Endothelial cell (in vitro differentiated cells): ENCODE measurements around the gene TRIM32. TPM values are rescaled to one million over a fixed set of nuclear protein-coding genes. Genes with fewer than 3 reads are reported as not detected.

Experiments
- DNase-seq: peaks from one replicate; pipeline ENCODE4 v3.0.0; 2021; ENCODE audit warnings: low spot score
- H3K27ac Mint-ChIP-seq: one replicate; pipeline ENCODE4 v1.8.0; 2021; ENCODE audit warnings: mixed read lengths, inconsistent platforms; ENCODE audit not compliant: unreplicated experiment
- H3K27me3 Mint-ChIP-seq: one replicate; pipeline ENCODE4 v1.8.0; 2021; ENCODE audit warnings: mild to moderate bottlenecking, moderate library complexity, mixed read lengths, inconsistent platforms; ENCODE audit not compliant: unreplicated experiment
- H3K36me3 Mint-ChIP-seq: one replicate; pipeline ENCODE4 v1.8.0; 2021; ENCODE audit warnings: mild to moderate bottlenecking, low read depth, mixed read lengths, inconsistent platforms; ENCODE audit not compliant: unreplicated experiment
- H3K4me1 Mint-ChIP-seq: one replicate; pipeline ENCODE4 v1.8.0; 2021; ENCODE audit warnings: mild to moderate bottlenecking, mixed read lengths, inconsistent platforms; ENCODE audit not compliant: unreplicated experiment
- H3K4me3 Mint-ChIP-seq: one replicate; pipeline ENCODE4 v1.8.0; 2021; ENCODE audit warnings: mild to moderate bottlenecking, mixed read lengths, inconsistent platforms; ENCODE audit not compliant: unreplicated experiment
- H3K9me3 Mint-ChIP-seq: one replicate; pipeline ENCODE4 v1.8.0; 2021; ENCODE audit warnings: mixed read lengths, inconsistent platforms; ENCODE audit not compliant: unreplicated experiment
- total RNA-seq: library from RNA; stranded (reverse); fragmentation: NEBNext Ultra II Directional; extraction: Animal tissue kit (Norgen Biotek cat#: 25700); gene quantifications from one replicate; pipeline ENCODE4 v1.2.1, GENCODE V29; 2021; ENCODE audit not compliant: unreplicated experiment
- TF ChIP-seq, protein P1 (sequence below): fragments of 200-600 bp; sonication (generic); IDR thresholded peaks from one replicate; pipeline ENCODE4 v1.5.0; 2021; ENCODE audit warnings: antibody characterized with exemption; ENCODE audit not compliant: unreplicated experiment

Gene TRIM32
- total RNA-seq, 1 donor from 2014 or later, result 24.7 TPM

DNA sequence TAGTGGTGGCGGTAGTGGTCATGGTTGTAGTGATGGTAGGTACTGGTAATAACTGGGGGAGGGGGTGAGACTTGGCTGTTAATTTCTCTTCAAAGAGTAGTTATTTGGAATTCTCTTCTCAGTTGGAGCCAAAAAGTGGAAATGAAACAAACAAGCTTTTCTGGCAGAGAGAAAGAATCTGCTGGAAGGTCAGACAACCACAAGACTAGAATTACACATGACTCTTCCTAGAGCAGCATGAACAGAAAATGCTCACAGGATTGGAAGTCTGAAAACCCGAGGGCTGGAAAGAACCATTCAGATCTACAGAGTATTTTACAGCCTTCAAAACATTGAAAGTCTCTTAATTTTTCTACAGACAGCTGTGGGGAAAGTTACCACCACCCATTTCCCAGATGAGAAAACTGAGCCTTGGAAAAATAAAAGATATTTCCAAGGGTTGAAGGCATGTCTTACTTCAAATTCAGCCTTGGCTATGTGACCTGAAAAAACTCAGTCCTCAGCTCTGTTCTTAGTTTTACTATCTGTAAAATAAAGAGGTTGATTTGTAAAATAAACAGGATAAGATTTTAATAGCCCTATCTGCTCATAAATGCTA, 42.9 kb upstream of the TRIM32 start:
- Mint-ChIP-seq H3K4me1 (no peaks in the 10 kb centered on the region), H3K36me3 (no peaks in the 10 kb centered on the region), H3K4me3 (no peak overlapping the region), H3K27me3 (peaks cover 3% of the 10 kb centered on the region), H3K27ac (no peak overlapping the region), H3K9me3 (no peaks in the 10 kb centered on the region)
- TF ChIP-seq, protein P1, sequence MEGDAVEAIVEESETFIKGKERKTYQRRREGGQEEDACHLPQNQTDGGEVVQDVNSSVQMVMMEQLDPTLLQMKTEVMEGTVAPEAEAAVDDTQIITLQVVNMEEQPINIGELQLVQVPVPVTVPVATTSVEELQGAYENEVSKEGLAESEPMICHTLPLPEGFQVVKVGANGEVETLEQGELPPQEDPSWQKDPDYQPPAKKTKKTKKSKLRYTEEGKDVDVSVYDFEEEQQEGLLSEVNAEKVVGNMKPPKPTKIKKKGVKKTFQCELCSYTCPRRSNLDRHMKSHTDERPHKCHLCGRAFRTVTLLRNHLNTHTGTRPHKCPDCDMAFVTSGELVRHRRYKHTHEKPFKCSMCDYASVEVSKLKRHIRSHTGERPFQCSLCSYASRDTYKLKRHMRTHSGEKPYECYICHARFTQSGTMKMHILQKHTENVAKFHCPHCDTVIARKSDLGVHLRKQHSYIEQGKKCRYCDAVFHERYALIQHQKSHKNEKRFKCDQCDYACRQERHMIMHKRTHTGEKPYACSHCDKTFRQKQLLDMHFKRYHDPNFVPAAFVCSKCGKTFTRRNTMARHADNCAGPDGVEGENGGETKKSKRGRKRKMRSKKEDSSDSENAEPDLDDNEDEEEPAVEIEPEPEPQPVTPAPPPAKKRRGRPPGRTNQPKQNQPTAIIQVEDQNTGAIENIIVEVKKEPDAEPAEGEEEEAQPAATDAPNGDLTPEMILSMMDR, result no peak
- DNase-seq, result no peak

DNA sequence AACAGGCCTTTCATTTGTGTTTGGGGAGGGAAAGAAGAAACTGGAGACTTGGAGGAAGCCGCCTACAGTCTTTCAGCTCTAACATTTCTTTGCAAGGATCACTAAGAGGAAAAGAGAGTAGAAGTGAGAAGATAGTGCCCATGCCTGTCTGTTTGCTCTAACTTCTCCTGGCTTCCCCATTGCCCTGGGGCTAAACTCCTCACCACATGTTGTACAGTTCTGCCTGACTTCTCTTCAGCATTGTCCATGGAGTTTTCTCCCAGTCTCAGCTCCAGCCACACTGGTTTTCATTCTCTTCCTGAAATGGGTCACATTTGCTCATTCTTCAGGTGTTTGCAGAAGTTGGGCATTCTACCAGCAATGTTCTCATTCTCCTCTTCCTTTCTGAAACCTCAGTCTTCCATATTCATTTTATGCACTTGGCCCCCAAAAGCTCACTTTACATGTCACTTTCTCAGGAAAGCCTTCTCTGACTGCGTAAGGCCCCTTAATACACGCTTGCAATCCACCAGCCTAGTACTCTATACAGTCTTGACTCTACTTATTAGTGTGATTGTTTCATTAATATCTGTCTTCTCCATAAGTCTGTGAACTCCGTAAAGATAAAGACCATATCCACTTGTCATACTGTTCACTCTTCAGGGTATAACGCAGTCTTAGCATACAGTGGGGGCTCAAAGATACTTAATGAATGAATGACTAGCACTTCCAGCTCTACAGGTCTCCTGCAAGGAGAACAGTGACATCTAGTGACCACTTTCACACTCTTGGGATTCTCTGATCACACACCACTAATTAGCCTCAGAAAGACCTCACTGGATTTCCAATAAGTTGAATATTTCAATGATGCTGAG, 40.2 kb upstream of the TRIM32 start:
- Mint-ChIP-seq H3K27me3 (peaks cover 3% of the 10 kb centered on the region), H3K27ac (no peak overlapping the region), H3K4me1 (no peaks in the 10 kb centered on the region), H3K36me3 (no peaks in the 10 kb centered on the region), H3K9me3 (no peaks in the 10 kb centered on the region), H3K4me3 (no peak overlapping the region)
- DNase-seq, result peak; percentile 12
- TF ChIP-seq, protein P1, result no peak

DNA sequence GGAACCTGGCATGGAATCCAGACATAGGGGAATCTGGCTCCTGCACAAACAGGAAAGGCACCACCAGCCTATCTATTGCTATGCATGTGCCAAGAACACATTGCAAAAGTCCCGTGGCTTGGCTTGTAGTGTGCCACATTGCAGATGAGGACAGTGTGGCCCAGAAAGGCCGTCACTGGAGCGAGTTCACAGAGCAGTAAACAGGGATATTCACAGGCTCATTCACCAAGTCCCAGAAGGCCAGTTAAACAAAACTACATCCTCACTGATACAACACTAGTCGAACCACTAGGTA, 39.6 kb upstream of the TRIM32 start:
- Mint-ChIP-seq H3K36me3 (no peaks in the 10 kb centered on the region), H3K4me1 (no peaks in the 10 kb centered on the region), H3K4me3 (no peak overlapping the region), H3K27me3 (peaks cover 3% of the 10 kb centered on the region), H3K27ac (no peak overlapping the region), H3K9me3 (no peaks in the 10 kb centered on the region)
- DNase-seq, result no peak
- TF ChIP-seq, protein P1, result no peak

DNA sequence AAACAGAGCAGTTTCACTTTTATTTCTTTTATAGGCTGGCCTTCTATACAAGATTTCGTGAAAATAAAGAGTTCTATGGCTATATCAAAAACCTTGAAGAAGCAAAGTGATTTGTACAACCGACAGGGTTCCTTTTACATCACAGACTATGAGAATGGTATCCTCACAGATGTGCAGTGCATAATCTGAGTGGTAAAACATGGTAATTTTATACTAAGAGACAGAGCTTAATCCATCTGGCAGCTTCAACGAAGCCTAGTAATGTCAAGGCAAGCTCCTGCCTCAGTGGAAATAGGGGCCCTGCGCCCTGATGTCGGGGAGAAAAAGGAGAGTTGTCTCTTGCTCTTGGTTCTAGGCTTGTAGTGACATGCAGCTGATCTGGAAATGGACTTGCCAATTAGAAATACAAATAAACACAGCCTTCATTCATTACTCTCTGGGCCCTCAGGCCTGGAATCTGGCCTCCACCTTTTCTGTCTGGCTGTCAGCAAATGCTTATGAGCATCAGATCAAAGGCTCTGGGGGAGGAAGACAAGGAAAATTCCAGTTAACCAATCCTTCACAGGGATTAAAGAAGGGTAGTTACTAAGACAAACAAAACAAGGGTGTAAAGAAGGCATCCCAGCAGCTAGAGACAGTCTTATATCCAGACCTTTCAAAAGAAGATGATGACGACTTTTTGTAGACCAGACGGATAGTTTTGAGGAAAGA, 33.6 kb upstream of the TRIM32 start:
- Mint-ChIP-seq H3K9me3 (no peaks in the 10 kb centered on the region), H3K27ac (no peak overlapping the region), H3K4me3 (no peak overlapping the region), H3K36me3 (no peaks in the 10 kb centered on the region), H3K27me3 (no peaks in the 10 kb centered on the region), H3K4me1 (no peaks in the 10 kb centered on the region)
- TF ChIP-seq, protein P1, result no peak
- DNase-seq, result no peak

DNA sequence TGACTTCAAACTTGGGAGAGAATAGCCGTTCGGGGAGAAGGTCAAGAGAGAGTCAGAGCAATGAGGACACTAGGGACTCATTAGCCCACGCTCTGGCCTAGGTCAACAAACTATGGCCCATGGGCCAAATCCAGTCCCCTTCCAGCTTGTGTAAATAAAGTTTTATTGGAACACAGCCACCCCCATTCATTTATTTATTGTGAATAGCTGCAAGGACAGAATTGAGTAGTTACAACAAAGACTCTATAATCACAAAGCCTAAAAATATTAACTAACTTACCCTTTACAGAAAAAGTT, 33.1 kb upstream of the TRIM32 start:
- Mint-ChIP-seq H3K36me3 (no peaks in the 10 kb centered on the region), H3K27me3 (no peaks in the 10 kb centered on the region), H3K9me3 (no peaks in the 10 kb centered on the region), H3K4me3 (no peak overlapping the region), H3K27ac (no peak overlapping the region), H3K4me1 (no peaks in the 10 kb centered on the region)
- DNase-seq, result no peak
- TF ChIP-seq, protein P1, result no peak
